Tongue (tissue), 2 donors: Measurements from ENCODE around the gene GRK1. TPM values are rescaled to one million over a fixed set of nuclear protein-coding genes. Genes with fewer than 3 reads are reported as not detected.

Experiments used
- DNase-seq: peaks from one replicate; pipeline ENCODE4 v3.0.0-alpha.2; 2015
- total RNA-seq: library from RNA; depleted of rRNA; stranded (reverse); fragments of >200 nt; gene quantifications from one replicate; pipeline ENCODE4 v1.2.3, GENCODE V29; 2014

The GRK1 gene
- total RNA-seq, 1 donor from 2014 or later, result not detected

DNA sequence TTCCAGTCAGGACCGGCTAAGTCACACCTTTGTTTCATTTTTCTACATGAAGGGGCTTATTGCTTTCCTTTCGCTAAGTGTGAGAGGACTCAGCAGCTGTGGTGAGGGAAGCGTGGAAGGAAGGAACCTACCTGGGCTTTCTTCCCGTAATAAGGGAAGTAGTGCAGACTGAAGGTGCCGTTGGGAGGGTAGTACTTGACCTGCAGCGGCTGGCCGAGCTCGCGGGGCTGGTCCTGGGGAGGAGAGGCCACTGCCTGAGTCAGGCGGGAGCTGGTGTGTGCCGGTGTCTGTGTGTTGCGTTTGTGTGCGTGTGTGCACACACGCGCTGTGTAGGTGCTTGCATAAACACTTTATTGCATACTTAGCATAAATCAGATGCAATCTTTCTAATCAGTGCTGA is 16.7 kb upstream of the GRK1 start:
- no peak for DNase-seq

DNA sequence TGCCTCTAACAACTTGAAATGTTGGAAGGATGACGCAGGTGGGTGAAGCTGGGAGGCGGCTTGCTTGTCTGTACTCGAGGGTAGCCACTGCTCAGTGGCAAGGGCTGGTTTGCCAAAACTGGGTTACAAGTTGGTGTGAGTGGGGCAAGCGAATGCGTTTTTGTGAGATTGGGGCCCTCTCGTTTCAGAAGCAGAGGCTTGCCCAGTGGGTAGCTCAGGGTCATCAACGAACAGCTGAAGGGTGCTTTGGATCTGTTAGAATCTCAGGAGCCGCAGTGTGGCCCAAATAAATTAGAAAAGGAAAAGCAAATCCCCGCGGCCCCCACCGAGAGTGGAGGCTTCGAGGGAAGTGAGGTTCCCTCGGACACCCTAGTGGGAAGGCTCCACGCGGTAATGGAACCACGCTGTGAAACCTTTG is 16.3 kb upstream of the GRK1 start:
- no peak for DNase-seq

DNA sequence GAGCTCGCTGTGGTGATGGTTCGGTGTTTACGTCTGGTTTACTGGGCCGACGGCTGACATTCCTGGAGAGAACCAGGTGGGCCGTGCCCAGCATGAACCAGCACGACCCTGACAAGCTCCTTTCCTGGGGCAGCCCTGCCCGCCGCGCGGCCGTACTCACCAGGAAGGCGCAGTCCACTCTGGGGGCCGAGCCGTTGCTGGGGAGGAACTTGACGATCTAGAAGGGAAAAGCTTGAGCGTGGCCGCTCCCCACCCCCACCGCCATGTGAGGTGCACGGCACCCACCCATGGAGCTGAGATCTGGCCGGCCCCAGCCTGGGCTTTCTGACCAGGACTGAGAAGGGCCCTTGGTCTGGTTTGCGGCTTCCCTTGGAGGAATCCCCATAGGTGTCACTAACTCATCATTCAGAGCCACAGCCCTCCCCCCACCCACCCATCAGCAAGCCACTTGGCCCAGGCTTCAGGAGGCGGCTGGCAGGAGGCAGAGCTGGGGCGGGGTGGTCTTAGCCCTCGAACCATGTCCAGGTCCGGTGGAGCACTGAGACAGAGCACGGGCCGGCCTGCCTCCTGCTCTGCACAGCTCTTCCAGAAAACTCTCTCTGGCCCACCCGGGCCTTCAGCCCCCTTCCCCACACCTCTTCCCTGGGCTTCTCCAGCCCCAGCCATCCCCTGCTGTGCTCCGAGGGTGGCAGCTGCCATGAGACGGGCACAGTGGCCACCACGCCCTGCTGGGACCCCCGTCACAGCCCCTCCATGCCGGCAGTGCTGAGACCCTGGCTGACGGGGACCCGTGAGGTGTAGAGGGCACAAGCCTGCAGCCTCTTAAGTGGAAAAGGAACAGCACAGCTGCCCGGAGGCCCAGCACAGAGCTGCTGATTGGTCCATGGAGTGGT is 15.3 kb upstream of the GRK1 start:
- DNase-seq, result no peak

DNA sequence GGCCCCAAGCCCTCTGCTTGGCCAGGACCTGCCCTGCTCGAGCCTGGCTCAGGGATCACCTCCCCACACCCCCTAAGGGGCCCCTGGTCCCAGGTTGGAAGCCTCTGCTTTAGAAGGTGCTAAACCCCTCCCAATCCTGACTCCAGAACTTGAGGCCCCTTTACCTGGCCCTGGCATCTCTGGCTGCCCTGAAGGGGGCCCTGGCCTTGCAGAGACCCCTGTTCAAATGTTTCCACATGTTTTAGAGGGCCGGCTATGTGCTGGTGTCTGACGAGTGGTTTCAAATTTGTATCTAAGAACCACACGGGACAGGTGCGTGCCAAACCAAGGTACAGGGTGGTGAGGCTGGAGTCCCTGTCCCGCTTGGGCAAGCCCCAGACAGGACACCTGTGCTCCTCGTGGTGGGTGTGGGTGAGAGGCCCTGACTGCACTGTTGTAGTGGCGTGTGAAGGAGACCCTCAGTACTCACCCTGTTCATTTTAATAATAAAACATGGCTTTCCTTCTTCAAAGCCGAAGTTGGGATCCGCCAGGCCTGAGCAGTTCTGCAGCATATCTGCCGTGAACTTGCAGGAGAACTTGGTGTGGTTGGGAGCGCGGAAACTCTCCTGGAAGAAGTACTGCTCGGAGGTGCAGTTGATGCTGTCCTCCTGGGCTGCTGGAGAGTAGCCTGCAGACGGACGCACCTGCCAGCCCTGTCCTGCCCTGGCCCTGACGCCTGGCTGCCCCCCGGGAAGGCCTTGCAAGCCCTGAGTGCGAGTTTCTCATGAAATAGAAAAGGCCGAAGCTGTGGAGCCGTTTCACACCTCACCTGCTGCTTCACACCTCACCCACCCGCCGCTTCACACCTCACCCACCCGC is 14.4 kb upstream of the GRK1 start:
- no peak for DNase-seq

DNA sequence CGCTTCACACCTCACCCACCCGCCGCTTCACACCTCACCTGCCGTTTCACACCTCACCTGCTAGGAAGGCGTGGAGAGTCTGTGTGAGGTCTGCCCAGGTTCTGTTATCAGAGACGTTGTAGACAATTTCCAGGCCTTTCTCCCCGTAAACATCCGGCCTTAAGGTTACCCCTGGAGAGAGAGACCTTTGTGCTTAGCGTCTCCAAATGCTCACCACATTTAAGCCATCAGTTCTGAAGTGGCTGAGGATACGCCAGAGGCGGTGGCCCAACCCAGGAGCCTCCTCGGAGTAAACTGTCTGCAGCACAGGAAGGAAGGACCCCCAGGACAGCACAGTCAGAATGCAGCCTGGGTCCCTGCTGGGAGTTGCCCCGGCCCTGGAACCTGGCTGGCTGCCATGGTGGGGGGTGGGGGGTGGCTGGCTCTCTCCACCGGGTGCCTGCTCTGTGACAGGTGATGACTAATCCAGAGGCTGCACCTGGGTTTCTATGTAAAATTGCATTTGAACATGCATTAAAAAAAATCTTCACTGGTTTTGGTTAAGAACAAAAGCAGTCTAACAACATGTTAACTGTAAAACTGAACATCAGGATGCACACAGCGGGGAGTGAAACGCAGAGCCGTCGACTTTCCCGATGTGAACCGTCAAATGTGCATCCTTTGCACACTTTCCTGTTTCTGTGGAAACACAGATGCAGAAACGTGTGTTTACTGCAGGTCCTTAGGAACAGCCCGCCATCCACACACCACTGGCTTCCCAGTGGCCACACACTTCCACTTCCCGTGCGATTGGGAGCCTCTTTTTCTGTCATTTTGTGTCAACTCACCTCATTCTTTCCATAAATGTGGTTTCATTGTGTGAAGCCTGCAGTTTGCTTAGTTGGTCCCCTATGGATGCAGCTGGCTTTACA is 13.5 kb upstream of the GRK1 start:
- DNase-seq, result peak; percentile 39

DNA sequence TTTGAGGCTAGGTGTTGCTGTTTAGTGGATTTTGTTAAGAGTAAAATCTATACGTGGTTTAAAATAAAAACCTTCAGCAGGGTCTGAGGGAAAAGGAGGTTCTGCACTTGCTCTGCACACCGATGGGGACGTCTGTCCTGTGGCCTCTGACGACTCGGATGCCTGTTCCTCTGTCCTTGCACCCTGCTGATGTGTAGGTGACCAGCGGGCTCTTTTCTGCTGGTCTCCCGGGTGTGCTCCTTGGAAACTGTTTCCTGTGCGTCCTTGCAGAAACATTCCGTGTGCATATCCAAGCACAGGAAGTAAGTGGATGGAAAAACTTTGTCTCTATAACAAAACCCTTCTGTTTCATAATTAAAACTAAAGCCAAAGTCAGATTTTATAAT is 12.9 kb upstream of the GRK1 start:
- DNase-seq, result no peak

DNA sequence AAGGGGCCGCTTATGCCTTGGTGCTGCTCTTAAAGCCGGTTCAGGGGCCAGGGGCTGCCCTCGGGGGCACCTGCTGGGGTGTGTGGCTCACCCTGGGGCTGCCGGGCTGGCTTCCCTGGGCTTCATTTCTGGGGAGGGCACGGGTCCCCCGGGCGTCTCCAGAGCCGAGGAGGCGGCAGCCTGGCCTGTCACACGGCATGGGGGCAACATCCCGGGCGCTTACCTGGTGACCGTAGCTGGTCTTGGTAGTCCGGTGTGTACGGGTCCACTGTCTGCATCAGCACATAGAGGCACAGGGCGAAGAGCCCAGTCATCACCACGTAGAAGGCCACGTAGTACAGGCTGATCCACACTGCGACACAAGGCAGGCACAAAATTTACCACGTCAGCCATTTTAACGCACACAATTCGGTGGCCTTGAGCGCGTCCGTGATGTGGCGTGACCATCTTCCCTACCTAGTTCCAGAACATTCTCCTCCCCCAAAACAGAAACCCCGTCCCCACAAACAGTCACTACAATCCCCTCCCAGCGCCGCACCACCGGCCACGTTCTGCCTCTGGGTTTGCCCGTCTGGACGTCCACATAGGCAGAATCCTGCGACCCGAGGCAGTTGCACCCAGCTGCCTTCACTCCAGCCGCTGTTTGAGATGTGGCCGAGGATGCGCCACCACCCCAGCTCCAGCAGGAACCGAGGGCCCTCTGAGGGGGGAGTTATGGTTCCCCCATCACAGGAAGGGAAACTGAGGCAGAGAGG is 12.3 kb upstream of the GRK1 start:
- no peak for DNase-seq

DNA sequence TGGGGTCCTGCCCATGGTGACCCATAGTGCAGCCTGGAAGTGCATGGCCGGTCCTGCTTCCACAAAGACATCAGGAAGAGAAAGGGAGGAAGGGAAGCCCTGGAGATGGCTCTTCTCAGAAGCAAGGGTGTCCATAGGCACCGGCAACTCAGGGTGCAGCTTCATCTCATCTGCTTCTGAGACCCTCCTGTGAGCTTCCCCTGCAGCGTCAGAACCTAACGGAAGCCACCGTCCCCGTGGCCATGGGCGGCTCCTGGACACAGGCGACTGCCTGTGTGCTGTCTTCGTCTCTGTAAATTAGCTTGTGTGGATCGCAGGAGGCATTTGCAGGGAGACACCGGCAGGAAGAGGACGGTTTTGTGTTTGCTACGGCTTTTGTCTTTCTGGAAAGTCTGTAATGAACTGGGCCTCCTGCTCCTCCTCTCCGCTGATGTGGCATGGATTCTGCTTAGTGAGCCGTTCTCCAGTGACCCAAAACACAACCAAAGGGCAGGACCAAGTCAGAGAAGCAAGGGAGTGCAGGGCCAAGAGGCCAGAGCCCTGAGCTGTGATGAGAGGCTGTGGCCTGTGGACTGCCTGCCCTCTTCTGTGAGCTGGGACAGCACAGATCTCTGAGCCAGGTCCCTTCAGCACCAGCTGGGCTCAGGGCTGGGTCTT is 11.5 kb upstream of the GRK1 start:
- DNase-seq, result no peak

DNA sequence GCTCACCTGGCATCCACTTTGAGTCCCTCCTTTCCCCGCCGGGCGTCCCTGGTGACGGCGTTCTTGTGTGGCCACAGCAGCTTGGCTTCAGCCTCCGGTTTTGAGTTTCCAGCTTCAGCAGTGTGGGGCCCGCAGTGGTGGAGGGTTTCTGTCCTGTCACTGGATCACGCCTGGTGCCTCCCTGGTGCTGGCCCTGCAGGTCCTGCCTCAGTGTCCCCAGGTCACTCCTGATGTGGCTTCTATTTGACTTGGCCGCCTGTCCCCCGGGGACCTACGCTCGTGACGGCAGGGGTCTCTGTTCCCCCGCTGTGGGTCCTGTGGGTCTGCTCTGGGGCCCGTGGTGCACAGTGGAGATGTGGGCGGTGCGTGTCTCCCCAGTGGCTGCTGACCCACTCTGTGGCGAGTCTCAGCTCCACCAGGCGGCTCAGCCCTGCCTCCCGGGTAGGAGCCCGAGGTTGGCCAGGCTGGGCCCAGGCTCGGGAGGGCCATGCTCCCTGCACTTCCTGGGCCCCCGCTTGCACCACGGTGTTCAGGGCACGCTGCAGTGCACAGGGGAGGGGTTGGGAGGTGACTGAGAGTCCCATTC is 10.9 kb upstream of the GRK1 start:
- no peak for DNase-seq

DNA sequence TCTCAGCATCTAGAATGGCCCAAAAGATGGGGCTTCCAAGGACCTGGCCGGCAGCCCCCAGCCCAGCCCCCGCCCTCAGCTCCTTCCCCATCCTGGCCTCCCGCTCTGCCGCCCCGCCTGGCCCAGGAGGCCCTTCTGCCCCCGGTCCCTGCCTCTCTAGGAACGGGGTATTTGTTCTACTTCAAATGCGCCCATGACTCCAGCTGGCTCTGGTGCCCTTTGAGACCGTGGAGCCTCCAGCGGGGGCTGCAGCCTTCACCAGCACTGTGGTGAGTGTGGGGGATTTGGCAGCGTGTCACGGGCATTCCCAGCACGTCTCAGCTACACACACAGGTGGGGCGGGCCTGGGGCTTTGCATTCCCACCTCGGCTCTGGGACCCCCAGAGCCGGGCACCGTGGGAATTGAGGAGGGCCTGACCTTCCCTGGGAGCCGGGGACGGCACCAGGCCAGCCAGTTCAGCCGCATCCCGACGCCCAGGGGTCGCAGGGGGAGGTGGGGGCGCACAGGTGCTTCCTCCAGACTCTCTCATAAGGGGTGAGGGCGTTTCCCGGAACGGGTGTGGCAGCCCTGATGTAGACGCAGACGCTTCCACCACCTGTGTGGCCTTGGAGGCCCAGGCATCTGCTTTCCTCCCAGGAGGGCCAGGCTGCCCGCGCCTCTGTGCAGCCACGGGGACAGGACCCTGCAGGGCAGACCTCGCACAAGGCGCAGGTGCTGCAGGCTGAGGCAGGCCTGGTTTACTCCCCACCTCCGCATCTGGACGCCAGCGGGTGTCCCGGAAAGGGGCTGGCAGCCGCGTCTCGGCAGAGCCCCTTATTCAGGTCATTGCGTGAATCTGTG is 10.0 kb upstream of the GRK1 start:
- DNase-seq, result no peak

DNA sequence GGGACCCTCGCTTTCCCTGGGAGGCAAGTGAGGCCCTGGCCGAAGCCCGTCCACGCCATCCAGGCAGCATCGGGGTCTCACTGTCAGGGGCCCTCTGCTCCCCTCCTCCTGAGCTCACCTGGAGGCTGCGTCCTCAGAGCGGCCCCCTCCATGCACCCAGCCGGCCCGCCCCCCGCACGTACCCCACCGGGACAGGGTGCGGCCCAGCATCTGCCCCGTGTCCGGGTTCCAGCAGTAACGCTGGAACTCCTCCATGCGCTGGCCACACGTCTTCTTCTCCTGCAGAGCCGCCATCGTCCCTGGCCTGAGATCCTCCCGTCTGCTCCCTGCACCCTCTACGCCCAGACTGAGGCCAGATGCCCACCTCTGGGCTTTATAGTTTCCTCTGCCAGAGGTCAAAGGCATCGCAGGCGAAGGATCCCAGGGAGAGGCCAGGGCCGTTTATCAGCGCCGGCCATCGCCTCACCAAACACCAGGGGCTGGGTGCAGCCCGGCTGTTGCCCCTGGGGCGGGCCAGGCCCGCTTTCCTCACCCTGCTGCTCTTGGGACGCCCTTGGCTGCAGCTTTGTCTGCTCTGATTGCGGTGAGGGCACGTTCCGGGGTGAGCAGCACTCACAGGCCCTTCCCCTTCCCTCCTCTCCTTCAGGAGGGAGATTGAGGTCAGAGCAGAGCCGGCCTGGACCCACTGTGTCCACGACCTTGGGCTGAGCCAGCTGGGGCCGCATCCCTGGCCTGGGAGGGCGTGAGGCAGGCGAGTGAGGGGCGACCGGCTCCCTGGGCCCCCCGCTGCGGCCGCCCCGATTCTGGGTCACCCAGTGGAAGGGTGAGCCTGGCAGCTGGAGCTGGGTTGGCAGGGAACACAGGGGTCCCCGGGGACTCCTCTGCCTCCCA is 8.9 kb upstream of the GRK1 start, which contains the start of gene ATP4B:
TSS of gene ATP4B (minus strand) at position 348 of the 891 bp plus-strand sequence. CDS start at position 294, 54 bp downstream.
- DNase-seq, result no peak

DNA sequence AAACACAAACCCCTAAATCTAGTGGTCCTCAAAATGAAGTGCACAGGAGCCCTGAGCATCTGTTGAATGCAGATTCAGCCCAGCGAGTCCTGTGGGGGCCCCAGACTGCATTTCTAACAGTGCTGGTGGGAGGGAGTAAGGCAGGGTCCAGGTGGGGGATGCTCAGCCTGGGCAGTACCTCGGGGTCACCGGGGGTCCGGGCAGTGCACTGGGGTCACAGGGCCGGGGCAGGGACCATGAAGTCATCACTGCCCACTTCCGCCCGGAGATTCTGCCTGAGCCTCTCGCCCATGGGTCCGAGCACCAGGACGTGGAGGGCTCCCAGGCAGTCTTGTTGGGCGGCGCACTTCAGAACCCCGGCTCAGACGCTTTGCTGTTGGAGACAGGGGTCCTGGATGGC is 8.2 kb upstream of the GRK1 start:
- DNase-seq, result no peak

DNA sequence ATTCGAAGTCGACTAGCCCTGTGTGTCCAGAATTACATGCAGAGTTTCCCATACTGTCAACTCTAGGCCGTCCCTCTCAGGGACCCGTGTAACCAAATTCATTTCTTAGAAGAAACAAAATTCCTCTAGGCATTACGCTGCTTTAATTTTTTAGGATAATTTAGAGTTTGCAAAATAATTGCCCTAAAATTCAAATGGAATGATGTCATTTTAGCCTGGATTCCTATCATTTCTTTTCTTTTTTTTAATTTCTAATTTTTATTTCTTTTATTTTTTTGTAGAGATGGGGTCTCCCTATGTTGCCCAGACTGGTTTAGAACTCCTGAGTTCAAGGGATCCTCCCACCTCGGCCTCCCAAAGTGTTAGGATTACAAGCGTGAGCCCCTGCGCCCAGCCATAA is 7.7 kb upstream of the GRK1 start:
- DNase-seq, result no peak

DNA sequence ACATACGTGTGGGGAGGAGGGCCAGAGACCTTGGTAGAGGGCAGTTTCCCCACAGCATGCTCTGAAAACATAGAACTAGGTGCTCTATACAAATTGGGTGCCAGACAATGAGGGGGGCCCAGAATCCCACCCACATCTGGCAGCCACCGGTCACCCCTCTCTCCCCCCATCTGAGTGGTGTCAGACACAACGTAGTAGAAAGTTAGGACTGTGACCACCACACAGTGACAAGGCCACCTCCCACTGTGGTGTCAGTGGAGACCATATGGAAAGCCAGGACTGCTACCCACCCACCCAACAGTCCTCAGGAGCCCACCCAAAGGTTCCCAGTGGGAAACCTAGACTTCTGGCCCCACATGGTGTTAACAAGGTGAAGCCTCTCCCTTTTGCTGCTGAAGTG is 7.0 kb upstream of the GRK1 start:
- no peak for DNase-seq

DNA sequence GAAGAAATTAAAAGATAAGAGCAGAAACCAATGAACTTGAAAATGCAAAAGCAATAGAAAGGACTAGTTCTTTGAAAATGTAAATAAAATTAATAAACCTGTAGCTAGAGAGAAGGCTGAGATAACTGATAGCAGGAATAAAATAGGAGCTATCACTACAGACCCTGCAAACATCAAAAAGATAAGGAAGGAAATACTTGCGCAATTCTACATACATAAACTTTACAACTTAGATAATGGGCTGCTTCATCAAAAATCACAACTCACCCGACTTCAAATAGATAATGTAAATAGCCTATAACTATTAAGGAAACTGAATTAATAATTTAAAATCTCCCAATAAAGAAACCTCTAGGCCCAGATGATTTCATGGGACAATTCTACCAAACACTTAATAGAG is 5.5 kb upstream of the GRK1 start:
- no peak for DNase-seq

DNA sequence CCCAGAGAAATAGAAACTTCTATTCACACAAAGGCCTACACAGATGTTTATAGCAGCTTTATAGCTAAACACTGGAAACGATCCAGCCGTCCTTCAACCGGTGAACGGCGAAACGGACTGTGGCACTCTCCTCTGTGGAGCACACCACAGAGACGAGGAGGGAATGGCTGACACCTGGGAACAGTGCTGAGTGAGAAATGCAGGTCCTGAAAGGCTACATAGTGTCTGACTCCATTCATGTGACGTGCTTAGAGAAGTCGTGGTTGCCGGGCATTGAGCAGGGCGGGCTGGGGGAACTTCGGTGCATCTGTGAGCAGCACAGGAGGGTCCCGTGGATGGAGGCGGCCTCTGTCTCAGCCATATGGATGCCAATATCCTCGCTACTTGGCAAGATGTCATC is 3.1 kb upstream of the GRK1 start:
- peak; percentile 34 for DNase-seq

DNA sequence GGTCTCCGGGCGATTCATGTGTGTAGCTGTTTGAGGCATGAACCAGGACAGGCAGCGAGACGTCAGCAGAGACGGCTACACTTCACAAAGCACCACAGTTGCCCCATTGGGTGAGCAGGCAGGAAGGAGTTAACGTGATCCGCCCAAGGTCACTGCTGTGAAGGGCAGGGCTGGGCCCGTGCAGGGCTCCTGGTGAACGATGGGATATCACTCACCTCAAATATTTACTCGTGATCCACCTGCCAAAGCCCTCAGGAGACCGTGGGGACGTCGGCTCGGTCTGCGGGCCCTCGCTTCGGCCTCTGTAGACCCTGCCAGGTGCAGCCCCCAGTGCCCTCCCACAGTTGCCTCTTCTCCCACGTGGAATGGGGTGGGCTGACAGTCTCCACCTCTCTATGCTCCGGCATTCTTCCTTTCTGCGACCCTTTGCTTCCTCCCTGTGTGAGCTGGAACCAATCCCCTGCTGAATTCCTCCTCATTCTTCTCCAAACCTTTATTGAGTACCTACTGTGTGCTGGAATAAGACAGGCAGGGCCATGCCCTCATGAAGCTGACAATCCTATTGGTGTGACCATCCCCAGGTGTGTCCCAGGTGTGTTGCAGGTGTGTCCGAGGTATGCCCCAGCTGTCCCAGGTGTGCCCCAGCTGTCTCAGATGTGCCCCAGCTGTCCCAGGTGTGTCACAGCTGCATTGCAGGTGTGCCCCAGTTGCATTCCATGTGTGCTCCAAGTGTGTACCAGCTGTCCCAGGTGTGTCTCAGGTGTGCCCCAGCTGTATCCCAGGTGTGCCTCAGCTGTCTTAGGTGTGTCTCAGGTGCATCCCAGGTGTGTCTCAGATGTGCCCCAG is 2.0 kb upstream of the GRK1 start:
- DNase-seq, result no peak
